SK-N-SH (cell line): ENCODE results near the gene BAG3. TPM values are rescaled to one million over a fixed set of nuclear protein-coding genes. Genes with fewer than 3 reads are reported as not detected.

Source experiments
- CTCF ChIA-PET: fragments of 300-600, 350-600 bp; formaldehyde crosslinking; extraction: SDS; loops from one replicate; lab custom pipeline; 2021; lab: Yijun Ruan, JAX
- POLR2A ChIA-PET: fragments of 350-600 bp; sonication (Branson Sonifier 250); formaldehyde crosslinking; extraction: SDS; loops from one replicate; lab custom pipeline; 2020; ENCODE audit warnings: antibody characterized with exemption, inconsistent platforms; lab: Yijun Ruan, JAX
- DNase-seq: peaks from one replicate; pipeline ENCODE4 v3.0.0; 2012
- H2AFZ ChIP-seq: fragments of 200-600 bp; sonication (generic); 2 replicates; pipeline ENCODE4 v1.8.1; 2016; ENCODE audit warnings: antibody characterized with exemption, mild to moderate bottlenecking, low read depth
- H3F3A ChIP-seq: fragments of 200-600 bp; sonication (generic); replicated peaks from 2 replicates; pipeline ENCODE3; 2016; ENCODE audit warnings: antibody characterized with exemption, mild to moderate bottlenecking; ENCODE audit not compliant: insufficient read depth
- H3K27ac ChIP-seq, 2 experiments: fragments of 200-500 bp in 1 of 2; fragments of 200-600 bp in 1 of 2; sonication (Bioruptor generic) in 1 of 2; sonication (generic), shearing (Covaris generic) in 1 of 2; 2 replicates each; pipeline versions ENCODE4 v1.5.1 to v1.6.1; 2014 to 2016; ENCODE audit warnings: low read depth in 2 of 2, inconsistent platforms in 1 of 2, low read length in 1 of 2, mild to moderate bottlenecking in 1 of 2, mixed read lengths in 1 of 2
- H3K27me3 ChIP-seq: fragments of 200-600 bp; sonication (generic), shearing (Covaris generic); 2 replicates; pipeline ENCODE4 v1.6.1; 2016; ENCODE audit warnings: mixed run types; ENCODE audit not compliant: insufficient read depth
- H3K36me3 ChIP-seq, 2 experiments: fragments of 200-500 bp in 1 of 2; fragments of 200-600 bp in 1 of 2; sonication (Bioruptor generic) in 1 of 2; sonication (generic) in 1 of 2; replicated peaks in 1 of 2; 2 replicates each; pipeline versions ENCODE3 to v1.5.1; 2014 to 2016; ENCODE audit warnings: low read length in 1 of 2, mild to moderate bottlenecking in 1 of 2; ENCODE audit not compliant: insufficient read depth in 2 of 2, control insufficient read depth in 1 of 2
- H3K4me1 ChIP-seq, 2 experiments: fragments of 200-500 bp in 1 of 2; fragments of 200-600 bp in 1 of 2; sonication (Bioruptor generic) in 1 of 2; sonication (generic), shearing (Covaris generic) in 1 of 2; 2 replicates each; pipeline versions ENCODE4 v1.5.1 to v1.6.1; 2014 to 2016; ENCODE audit warnings: low read depth in 1 of 2, low read length in 1 of 2, mixed run types in 1 of 2; ENCODE audit not compliant: insufficient read depth in 2 of 2, control insufficient read depth in 1 of 2
- H3K4me2 ChIP-seq: fragments of 200-600 bp; sonication (generic), shearing (Covaris generic); 2 replicates; pipeline ENCODE4 v1.6.1; 2017; ENCODE audit warnings: mixed run types
- H3K4me3 ChIP-seq, 2 experiments: fragments of 200-500 bp in 1 of 2; fragments of 200-600 bp in 1 of 2; sonication (Bioruptor generic) in 1 of 2; sonication (generic), shearing (Covaris generic) in 1 of 2; 2 replicates each; pipeline versions ENCODE4 v1.5.1 to v1.8.1; 2014 to 2016; ENCODE audit warnings: low read depth in 2 of 2, inconsistent platforms in 1 of 2, low read length in 1 of 2, mild to moderate bottlenecking in 1 of 2, mixed read lengths in 1 of 2, moderate library complexity in 1 of 2
- H3K79me2 ChIP-seq: fragments of 200-600 bp; sonication (generic); 2 replicates; pipeline ENCODE4 v1.8.1; 2017; ENCODE audit warnings: mild to moderate bottlenecking; ENCODE audit not compliant: insufficient read depth
- H3K9ac ChIP-seq: fragments of 200-600 bp; sonication (generic); 2 replicates; pipeline ENCODE4 v1.6.1; 2017; ENCODE audit warnings: mixed run types
- H3K9me2 ChIP-seq: fragments of 200-600 bp; sonication (generic); 2 replicates; pipeline ENCODE4 v1.6.1; 2017; ENCODE audit warnings: mixed run types
- H3K9me3 ChIP-seq: fragments of 200-600 bp; sonication (generic); 2 replicates; pipeline ENCODE4 v1.6.1; 2017; ENCODE audit warnings: mixed run types, mild to moderate bottlenecking, moderate library complexity
- H4K20me1 ChIP-seq: fragments of 200-600 bp; sonication (generic); 2 replicates; pipeline ENCODE4 v1.6.1; 2017; ENCODE audit warnings: mild to moderate bottlenecking, mixed run types; ENCODE audit not compliant: insufficient read depth
- CTCF ChIP-seq: fragments of 200-600 bp; sonication (generic); IDR thresholded peaks from 2 replicates; pipeline ENCODE4 v1.6.1; 2017; ENCODE audit warnings: antibody characterized with exemption, mild to moderate bottlenecking, moderate library complexity
- ELF1 ChIP-seq: IDR thresholded peaks from 2 replicates; pipeline ENCODE4 v1.4.0; 2012
- EP300 ChIP-seq, 2 experiments: IDR thresholded peaks; 2 replicates each; pipeline versions ENCODE4 v1.4.0 to v1.6.1; 2012; ENCODE audit warnings: borderline replicate concordance in 1 of 2, low read depth in 1 of 2, low read length in 1 of 2
- EZH2phosphoT487 ChIP-seq: fragments of 200-600 bp; sonication (generic); IDR thresholded peaks from 2 replicates; pipeline ENCODE4 v1.6.1; 2017; ENCODE audit warnings: low read depth, mixed run types, mild to moderate bottlenecking, antibody characterized with exemption, moderate library complexity, borderline replicate concordance
- FOSL2 ChIP-seq: IDR thresholded peaks from 2 replicates; pipeline ENCODE4 v1.4.0; 2012; ENCODE audit warnings: low read depth, mild to moderate bottlenecking, moderate library complexity, borderline replicate concordance
- FOXJ3 ChIP-seq: sonication (generic); formaldehyde crosslinking; IDR thresholded peaks from 2 replicates; pipeline ENCODE4 v1.5.1; 2020; ENCODE audit warnings: mild to moderate bottlenecking, missing genetic modification reagents
- IRF3 ChIP-seq: fragments of 150-350 bp; IDR thresholded peaks from 2 replicates; pipeline ENCODE4 v1.6.1; 2016; ENCODE audit warnings: mild to moderate bottlenecking, low read depth, low read length
- MAX ChIP-seq: IDR thresholded peaks from 2 replicates; pipeline ENCODE4 v1.4.0; 2012; ENCODE audit warnings: low read depth
- PBX3 ChIP-seq: IDR thresholded peaks from 2 replicates; pipeline ENCODE4; 2012
- RCOR1 ChIP-seq: fragments of 150-350 bp; IDR thresholded peaks from 2 replicates; pipeline ENCODE4 v1.6.1; 2017; ENCODE audit warnings: antibody characterized with exemption, low read length
- REST ChIP-seq: IDR thresholded peaks from 2 replicates; pipeline ENCODE4 v1.6.1; 2012; ENCODE audit warnings: mild to moderate bottlenecking, low read depth, low read length, moderate library complexity
- RXRA ChIP-seq: IDR thresholded peaks from 2 replicates; pipeline ENCODE4 v1.4.0; 2012; ENCODE audit warnings: low read depth, mild to moderate bottlenecking, borderline replicate concordance
- SIN3A ChIP-seq: IDR thresholded peaks from 2 replicates; pipeline ENCODE4 v1.6.1; 2012; ENCODE audit warnings: low read depth, mild to moderate bottlenecking, low read length, moderate library complexity, borderline replicate concordance
- TCF12 ChIP-seq: IDR thresholded peaks from 2 replicates; pipeline ENCODE4 v1.4.0; 2012
- TEAD4 ChIP-seq: IDR thresholded peaks from 2 replicates; pipeline ENCODE4 v1.4.0; 2012; ENCODE audit warnings: mild to moderate bottlenecking, borderline replicate concordance; ENCODE audit not compliant: insufficient read depth
- USF2 ChIP-seq: fragments of 150-350 bp; IDR thresholded peaks from 2 replicates; pipeline ENCODE4 v1.6.1; 2017; ENCODE audit warnings: antibody characterized with exemption, low read length, low read depth, borderline replicate concordance
- ZBTB33 ChIP-seq: IDR thresholded peaks from 2 replicates; pipeline ENCODE4 v1.4.0; 2012; ENCODE audit warnings: low read depth, borderline replicate concordance
- WGBS: methylation state at CpG from one replicate; pipeline ENCODE4 v1.1.6; 2017; ENCODE audit warnings: low lambda C conversion rate; 5-methylcytosine and 5-hydroxymethylcytosine counted together
- polyA plus RNA-seq, 3 experiments: library from polyadenylated mRNA; depleted of rRNA; stranded (reverse); fragments of >200 nt; gene quantifications; 2 replicates each; pipeline ENCODE4 v1.2.3, GENCODE V29; 2012

BAG3 gene
- polyA plus RNA-seq, 1 of the 3 experiments (the other 2 are of a cell fraction): 9.2 TPM

GRCh38 chr10:119714484-119714816 is 63.3 kb downstream of the BAG3 start:
- Histone ChIP-seq H3K9ac (no peak overlapping the region), H3K9me3 (no peaks in the 10 kb centered on the region), H3K9me2 (no peaks in the 10 kb centered on the region), H3K36me3 (no peaks in the 10 kb centered on the region), H3F3A (no peaks in the 10 kb centered on the region), H3K79me2 (no peaks in the 10 kb centered on the region), H3K4me1 (no peaks in the 10 kb centered on the region; a peak in 1 of 4 replicates), H3K27ac (no peak overlapping the region), H3K4me3 (no peak overlapping the region), H3K4me2 (no peak overlapping the region), H2AFZ (peak overlapping the region; percentile 43), H3K27me3 (no peaks in the 10 kb centered on the region)
- DNase-seq: no peak
- POLR2A ChIA-PET: no interaction called here
- WGBS: 79% methylated on average over 2 of the region's 2 CpGs
- TF ChIP-seq FOSL2: no peak
- no peak for TF ChIP-seq RXRA
- TF ChIP-seq TCF12: no peak
- TF ChIP-seq PBX3: no peak
- TF ChIP-seq IRF3: no peak
- no peak for TF ChIP-seq EZH2phosphoT487
- TF ChIP-seq REST: no peak
- TF ChIP-seq RCOR1: no peak
- TF ChIP-seq TEAD4: no peak
- TF ChIP-seq EP300 (IDR thresholded peaks at IDR 0.05; ENCODE audit: borderline replicate concordance in 1 of 2, low read depth in 1 of 2, low read length in 1 of 2): no peak
- TF ChIP-seq ELF1: no peak
- TF ChIP-seq SIN3A: no peak
- TF ChIP-seq USF2: no peak
- TF ChIP-seq MAX: no peak
- no peak for TF ChIP-seq FOXJ3
- TF ChIP-seq CTCF: no peak
- TF ChIP-seq ZBTB33: no peak
- TF ChIP-seq, all 33 proteins: peak for 0
- CTCF ChIA-PET: interaction anchor here (0.9 to 3.2 kb wide), 8 partner anchors 10 to 145 kb away, joined by 3 to 21 read pairs (median 4); no protein-coding TSS in a partner anchor
- no peaks in the 10 kb centered on the region for H4K20me1 ChIP-seq
